H7 (cell line): ENCODE results near the gene HK2. TPM values are rescaled to one million over a fixed set of nuclear protein-coding genes. Genes with fewer than 3 reads are reported as not detected.
A peak's percentile ranks its signal among the peaks of the same experiment; 100 is the strongest.
"Not testable (repeated sequence)": the region's sequence is repeated elsewhere in the genome, so short reads cannot be mapped to it uniquely, and the experiment has no call there.

Experiments
- DNase-seq: peaks from one replicate; pipeline ENCODE4 v3.0.0; 2012
- H3K27me3 ChIP-seq: 2 replicates; pipeline ENCODE4 v1.6.0; 2011; ENCODE audit warnings: mild to moderate bottlenecking, low read length; ENCODE audit not compliant: control insufficient read depth, insufficient read depth
- H3K36me3 ChIP-seq: replicated peaks from 2 replicates; pipeline ENCODE4 v1.5.1; 2011; ENCODE audit warnings: low read length; ENCODE audit not compliant: control insufficient read depth, insufficient read depth
- H3K4me3 ChIP-seq: 2 replicates; pipeline ENCODE4 v1.5.1; 2011; ENCODE audit warnings: low read depth, mild to moderate bottlenecking, control low read depth, low read length, moderate library complexity; ENCODE audit not compliant: insufficient read depth
- total RNA-seq: library from RNA; depleted of rRNA; stranded (reverse); fragments of >200 nt; shearing (Covaris generic); gene quantifications from 2 replicates; pipeline ENCODE4 v1.2.3, GENCODE V29; 2014; rRNA removed

The HK2 gene
- total RNA-seq, result 10.7 and 16.2 TPM in 2 replicates

- Histone ChIP-seq H3K36me3 (no peaks in the 10 kb centered on the region), H3K27me3 (no peaks in the 10 kb centered on the region), H3K4me3 (peak within 1 kb of the TSS; percentile 96)
- peak; percentile 99 for DNase-seq
These were observed at the start of gene HK2 for GRCh38 chr2:74833418-74834233. Gene HK2, plus strand, starts transcription at chr2:74834127. Its CDS starts 454 bp downstream, at chr2:74834581.

DNA sequence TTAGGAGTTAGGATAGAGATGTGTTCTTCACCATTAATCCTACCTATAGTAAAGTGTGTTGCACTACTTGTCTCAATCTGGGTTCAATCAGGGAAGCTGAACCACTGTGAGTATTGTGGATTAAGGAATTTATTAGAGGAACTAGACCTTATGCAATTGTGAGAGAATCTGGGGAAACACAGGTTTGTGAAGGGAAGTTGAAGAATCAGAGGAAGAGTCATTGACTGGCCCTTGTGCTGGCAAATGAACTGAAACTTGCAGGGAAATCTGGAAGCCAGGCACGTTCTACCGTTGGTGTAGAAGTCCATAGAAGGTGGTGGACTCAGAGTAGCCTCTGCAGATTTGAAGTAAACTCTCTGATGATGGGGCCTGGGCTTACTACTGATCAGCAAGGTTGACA is 44.7 kb upstream of the HK2 start:
- no peak overlapping the region for H3K4me3 ChIP-seq
- DNase-seq, result no peak
- no peaks in the 10 kb centered on the region for H3K27me3 ChIP-seq
- no peaks in the 10 kb centered on the region for H3K36me3 ChIP-seq

DNA sequence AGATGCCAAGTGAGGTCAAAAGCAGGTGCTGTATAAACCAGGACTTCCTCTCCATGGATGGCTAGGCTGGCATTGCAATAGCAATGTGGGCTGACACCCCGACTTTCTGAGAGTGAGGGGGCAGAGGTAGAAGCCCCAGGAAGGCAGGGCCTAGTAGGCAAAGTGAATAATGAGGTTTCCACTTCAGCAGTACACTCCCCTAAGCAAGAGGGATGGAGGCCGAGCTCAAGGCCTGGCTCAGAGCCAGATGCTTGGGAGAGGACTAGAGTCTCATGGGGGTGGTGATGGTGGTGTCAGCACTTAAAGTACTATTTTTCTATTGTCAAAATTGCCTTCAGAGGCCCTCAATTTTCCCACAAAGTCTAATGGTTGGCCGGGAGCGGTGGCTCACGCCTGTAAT is 41.6 kb upstream of the HK2 start:
- DNase-seq, result no peak

DNA sequence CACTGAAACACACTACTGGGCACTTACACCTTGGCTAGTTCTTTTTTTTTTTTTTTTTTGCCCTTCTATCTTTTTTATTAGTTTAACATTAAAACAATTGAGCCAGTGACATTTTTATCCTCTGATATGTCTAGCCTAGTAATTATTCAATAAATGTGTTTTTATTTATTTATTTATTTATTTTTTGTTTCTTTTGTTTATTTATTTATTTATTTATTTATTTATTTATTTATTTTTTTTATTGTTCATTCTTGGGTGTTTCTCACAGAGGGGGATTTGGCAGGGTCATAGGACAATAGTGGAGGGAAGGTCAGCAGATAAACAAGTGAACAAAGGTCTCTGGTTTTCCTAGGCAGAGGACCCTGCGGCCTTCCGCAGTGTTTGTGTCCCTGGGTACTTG is 39.0 kb upstream of the HK2 start:
- H3K4me3 ChIP-seq, H3K27me3 ChIP-seq, DNase-seq, H3K36me3 ChIP-seq: not testable (repeated sequence)

More for the DNA sequence above, 41.6 kb upstream of the HK2 start:
- no peaks in the 10 kb centered on the region for H3K27me3 ChIP-seq
- H3K4me3 ChIP-seq, result no peak overlapping the region
- H3K36me3 ChIP-seq, result no peaks in the 10 kb centered on the region

- no peak for DNase-seq
- Histone ChIP-seq H3K4me3 (no peak overlapping the region), H3K27me3 (no peaks in the 10 kb centered on the region), H3K36me3 (no peaks in the 10 kb centered on the region)
These were observed 27.5 kb upstream of the HK2 start for GRCh38 chr2:74806355-74806839.

DNA sequence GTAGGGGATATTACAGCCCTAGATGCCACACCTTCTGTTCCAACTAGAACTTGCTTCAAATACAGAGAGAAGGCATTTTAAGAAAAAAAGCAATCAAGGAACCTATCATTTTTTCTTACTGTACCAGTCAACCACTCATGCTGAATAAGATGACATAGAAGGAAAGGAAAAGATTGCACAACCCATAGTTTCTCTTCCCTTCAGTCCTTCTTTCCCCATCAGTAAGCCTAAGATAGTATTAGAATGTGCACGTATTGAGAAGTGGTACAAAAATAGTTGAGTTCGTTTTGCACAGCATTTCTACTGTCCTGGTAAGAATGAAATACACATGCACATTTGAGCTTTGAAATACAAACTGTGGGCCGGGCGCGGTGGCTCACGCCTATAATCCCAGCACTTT is 27.0 kb upstream of the HK2 start:
- Histone ChIP-seq H3K27me3 (no peaks in the 10 kb centered on the region), H3K36me3 (no peaks in the 10 kb centered on the region), H3K4me3 (no peak overlapping the region)
- DNase-seq, result no peak

GRCh38 chr2:74812787-74813590 is 20.9 kb upstream of the HK2 start:
- no peaks in the 10 kb centered on the region for H3K36me3 ChIP-seq
- DNase-seq, result no peak
- no peaks in the 10 kb centered on the region for H3K27me3 ChIP-seq
- no peak overlapping the region for H3K4me3 ChIP-seq

DNA sequence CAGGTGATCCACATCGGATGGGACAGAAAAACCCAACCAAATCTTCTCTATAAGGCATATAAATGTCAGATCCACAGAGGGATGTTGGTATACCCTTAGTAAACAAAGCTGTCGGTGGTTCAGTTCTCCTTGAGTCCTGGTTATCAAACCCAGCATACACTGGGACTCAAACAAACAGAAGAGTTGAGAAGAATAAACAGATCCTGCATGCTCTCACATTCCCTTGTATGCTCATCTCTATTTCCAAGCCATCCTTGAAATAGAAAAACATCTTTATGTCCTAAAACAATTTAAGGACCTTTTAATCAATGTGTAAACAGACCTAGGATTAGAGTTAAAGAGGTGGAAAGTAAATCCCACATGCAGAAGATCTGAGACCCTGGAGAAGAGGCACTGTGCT is 19.8 kb upstream of the HK2 start:
- no peak for DNase-seq
- no peak overlapping the region for H3K4me3 ChIP-seq
- H3K36me3 ChIP-seq, result no peaks in the 10 kb centered on the region
- no peaks in the 10 kb centered on the region for H3K27me3 ChIP-seq

GRCh38 chr2:74815941-74816340 is 18.0 kb upstream of the HK2 start:
- Histone ChIP-seq H3K4me3 (no peak overlapping the region), H3K36me3 (no peaks in the 10 kb centered on the region), H3K27me3 (no peaks in the 10 kb centered on the region)
- DNase-seq, result no peak

- no peaks in the 10 kb centered on the region for H3K27me3 ChIP-seq
- DNase-seq, result no peak
- no peak overlapping the region for H3K4me3 ChIP-seq
- H3K36me3 ChIP-seq, result no peaks in the 10 kb centered on the region
These were observed 17.2 kb upstream of the HK2 start for GRCh38 chr2:74816540-74817303.

GRCh38 chr2:74817304-74817675 is 16.6 kb upstream of the HK2 start:
- Histone ChIP-seq H3K27me3 (no peaks in the 10 kb centered on the region), H3K4me3 (no peak overlapping the region), H3K36me3 (no peaks in the 10 kb centered on the region)
- no peak for DNase-seq

- no peak for DNase-seq
- Histone ChIP-seq H3K4me3 (no peak overlapping the region), H3K27me3 (no peaks in the 10 kb centered on the region), H3K36me3 (no peaks in the 10 kb centered on the region)
These were observed 14.2 kb upstream of the HK2 start for GRCh38 chr2:74819702-74820101.

DNA sequence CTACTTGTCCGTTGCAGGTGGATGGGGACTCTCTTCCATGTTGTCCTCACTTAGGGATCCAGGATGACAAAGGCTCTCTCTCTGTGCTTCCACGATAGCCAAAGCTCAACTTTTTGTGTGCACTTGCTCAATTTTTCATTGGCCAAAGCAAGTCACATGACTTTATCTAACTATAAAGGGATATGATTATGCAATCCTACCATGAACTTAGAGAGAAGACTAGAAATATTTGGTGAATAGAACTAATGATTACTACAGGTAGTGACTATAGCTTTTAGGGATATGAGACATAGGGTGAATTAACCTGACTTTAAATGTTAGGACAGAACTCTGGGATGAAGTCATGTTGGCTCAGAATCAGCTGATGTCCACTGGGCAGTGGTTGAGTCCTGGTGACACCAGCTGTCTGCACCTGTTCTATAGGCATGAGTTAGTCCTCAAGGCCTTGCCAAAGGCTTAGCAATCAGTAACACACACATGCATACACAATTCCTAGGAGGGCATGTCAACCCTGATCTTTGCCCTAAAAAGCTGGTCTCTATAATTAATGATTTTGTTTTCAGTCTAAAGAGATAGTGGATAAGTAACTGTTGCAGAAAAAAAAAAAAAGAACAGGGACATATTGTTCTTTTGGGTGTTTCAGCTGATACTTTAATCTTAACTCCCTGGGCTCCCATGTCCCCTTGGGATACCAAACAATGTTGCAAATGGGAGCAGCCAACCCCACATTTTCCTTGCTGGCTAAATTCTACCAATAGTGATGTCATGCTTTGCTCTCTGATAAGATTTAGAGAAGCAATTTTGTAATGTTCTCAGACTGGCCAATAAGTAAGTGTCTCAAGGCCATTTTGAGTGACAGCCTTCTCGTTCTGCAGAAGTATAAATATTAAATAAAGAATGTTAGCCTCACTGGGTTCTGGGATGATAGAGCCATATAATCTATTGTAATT is 12.5 kb upstream of the HK2 start:
- no peak for DNase-seq
- H3K27me3 ChIP-seq, result no peaks in the 10 kb centered on the region
- no peaks in the 10 kb centered on the region for H3K36me3 ChIP-seq

More for the DNA sequence above, 12.5 kb upstream of the HK2 start:
- no peak overlapping the region for H3K4me3 ChIP-seq
